Muscle of arm (tissue), 12 donors: ENCODE data around the gene VWDE. TPM values are rescaled to one million over a fixed set of nuclear protein-coding genes. Genes with fewer than 3 reads are reported as not detected.

Experiments
- DNase-seq: peaks from one replicate; pipeline ENCODE4 v3.0.0-alpha.2; 2013
- polyA plus RNA-seq, 12 donors: library from polyadenylated mRNA; unstranded; fragments of 120-200 nt; gene quantifications; one replicate each; pipeline ENCODE4 v1.2.1, GENCODE V29; 2013; ENCODE audit not compliant: insufficient read length in 12 of 12

VWDE gene
- polyA plus RNA-seq, 12 donors, result 0.98 to 4.9 (median 2.9) TPM; not detected in 1

GRCh38 chr7:12328888-12329770, 74.5 kb downstream of the VWDE start:
- DNase-seq, result no peak

- no peak for DNase-seq
These were observed 75.7 kb downstream of the VWDE start for GRCh38 chr7:12327922-12328321.

- DNase-seq, result no peak
These were observed 78.0 kb downstream of the VWDE start for GRCh38 chr7:12325646-12326045.

DNA sequence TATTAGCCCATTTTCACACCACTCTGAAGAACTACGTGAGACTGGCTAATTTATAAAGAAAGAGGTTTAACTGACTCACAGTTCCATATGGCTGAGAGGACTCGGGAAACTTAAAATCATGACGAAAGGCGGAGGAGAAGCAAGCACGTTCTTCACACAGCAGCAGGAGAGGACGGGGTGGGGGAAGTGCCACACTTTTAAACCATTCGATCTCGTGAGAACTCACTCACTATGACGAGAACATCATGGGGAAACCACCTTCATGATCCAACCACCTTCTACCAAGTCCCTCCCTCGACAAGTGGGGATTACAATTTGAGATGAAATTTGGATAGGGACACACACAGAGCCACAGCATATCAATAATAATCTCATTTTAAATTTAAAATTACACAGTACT, 80.2 kb downstream of the VWDE start:
- DNase-seq, result no peak

- DNase-seq, result no peak
These were observed 80.8 kb downstream of the VWDE start for GRCh38 chr7:12322903-12323300.

DNA sequence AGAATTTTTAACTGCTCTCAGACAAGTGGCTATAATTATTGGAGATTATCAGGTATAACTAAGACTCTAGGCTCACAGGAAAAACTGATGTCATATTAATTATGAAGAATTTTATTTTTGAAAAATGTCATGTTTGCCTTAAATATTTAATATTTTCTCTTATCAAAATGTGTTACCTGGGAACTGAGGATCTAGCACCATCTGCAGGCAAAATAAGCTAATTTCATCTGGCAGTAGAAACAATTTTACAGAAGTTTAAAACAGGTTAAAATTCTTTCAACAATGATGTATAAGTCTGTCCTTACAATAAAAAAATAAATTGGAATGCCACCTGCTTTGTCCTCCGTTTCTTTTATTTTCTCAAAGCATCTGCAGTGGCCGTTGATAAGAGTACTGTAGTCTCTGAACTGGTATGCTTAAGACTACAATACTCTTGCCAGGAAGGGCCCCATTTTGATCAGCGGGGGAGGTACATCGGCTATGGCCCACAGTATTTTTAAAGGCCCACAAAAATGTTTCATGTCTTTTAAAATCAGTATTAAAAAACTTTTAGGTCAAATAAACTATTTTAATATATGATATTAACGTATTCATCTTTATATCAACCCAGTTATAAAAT, 81.3 kb downstream of the VWDE start:
- DNase-seq, result peak; percentile 13

GRCh38 chr7:12320987-12321647, 82.5 kb downstream of the VWDE start:
- DNase-seq, result no peak

- no peak for DNase-seq
These were observed 83.3 kb downstream of the VWDE start for GRCh38 chr7:12320241-12320986.

GRCh38 chr7:12317675-12318074, 86.0 kb downstream of the VWDE start:
- no peak for DNase-seq

DNA sequence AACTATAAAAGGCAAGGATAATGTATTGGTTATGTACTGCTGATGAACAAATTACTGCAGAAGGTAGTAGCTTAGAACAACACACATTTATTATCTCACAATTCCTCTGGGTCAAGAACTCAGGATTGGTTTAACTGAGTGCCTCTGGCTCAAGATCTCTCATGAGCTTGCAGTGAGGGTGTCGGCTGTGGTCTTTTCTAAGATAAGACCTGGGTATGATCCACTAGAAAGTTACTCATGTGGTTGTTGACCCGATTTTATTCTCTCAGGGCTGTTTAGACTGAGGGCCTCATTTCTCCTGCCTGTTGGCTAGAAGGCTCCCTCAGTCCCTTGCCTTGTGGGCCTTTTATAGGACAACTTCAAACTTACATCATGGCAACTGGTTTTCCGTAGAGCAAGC, 86.7 kb downstream of the VWDE start:
- no peak for DNase-seq

DNA sequence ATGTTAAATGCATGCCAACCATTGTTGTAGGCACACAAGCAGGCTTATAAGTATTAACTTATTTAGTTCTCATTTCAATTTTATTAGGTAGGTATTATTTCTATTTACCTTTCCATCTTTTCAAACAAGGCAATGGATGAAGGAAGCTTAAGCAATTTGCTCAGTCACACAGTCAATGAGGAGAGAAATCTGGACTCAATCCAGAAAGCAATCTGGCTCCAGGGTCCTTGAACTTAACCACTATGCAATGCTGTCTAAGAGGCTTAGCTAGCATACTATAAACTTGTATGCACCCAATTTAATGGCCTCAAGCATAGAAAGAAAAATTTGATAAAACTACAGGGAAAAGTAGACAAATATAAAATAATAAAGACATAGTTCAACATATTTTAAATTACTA, 88.6 kb downstream of the VWDE start:
- no peak for DNase-seq

DNA sequence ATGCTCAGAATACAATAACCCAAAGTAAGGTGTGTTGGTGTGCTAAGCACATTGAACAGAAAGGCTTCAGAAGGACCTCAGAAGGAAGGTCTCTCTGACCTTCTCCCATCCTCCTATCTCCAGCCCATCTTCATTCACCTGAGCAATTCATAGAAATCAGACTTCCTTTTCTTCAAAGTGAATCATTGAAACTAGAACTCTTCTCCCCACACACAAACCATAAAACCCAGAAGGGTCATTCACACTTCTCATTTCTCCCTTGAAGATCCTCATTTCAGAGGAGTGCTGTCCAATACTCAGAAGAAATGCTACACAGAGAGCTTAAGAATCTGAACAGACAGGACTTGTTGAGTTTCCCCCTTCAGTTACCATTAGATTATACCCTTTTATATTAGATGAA, 89.5 kb downstream of the VWDE start:
- DNase-seq, result no peak

- no peak for DNase-seq
These were observed 98.2 kb downstream of the VWDE start for GRCh38 chr7:12305502-12305901.

- DNase-seq, result no peak
These were observed 100.2 kb downstream of the VWDE start for GRCh38 chr7:12303495-12303894.

GRCh38 chr7:12303062-12303461, 100.6 kb downstream of the VWDE start:
- DNase-seq, result no peak

DNA sequence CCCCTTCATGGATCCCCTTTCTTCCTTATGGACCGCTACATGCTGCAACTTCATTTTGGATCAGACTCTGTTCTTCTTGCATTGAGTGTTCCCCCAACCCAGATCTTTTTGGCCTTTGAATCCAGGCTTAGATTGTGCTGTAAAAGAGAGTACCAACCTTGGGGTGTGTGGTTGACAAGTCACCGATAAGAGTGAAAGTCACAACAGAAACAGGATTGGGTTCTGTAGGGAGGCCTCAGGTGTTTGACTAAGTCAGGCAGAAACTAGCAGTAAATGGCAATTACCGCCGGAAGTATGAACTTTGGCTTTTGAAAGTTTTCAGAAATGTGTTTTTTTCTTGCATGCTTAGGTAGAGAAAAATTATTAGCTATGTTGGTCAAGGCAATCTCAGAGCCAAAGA, 103.2 kb downstream of the VWDE start:
- DNase-seq, result no peak

DNA sequence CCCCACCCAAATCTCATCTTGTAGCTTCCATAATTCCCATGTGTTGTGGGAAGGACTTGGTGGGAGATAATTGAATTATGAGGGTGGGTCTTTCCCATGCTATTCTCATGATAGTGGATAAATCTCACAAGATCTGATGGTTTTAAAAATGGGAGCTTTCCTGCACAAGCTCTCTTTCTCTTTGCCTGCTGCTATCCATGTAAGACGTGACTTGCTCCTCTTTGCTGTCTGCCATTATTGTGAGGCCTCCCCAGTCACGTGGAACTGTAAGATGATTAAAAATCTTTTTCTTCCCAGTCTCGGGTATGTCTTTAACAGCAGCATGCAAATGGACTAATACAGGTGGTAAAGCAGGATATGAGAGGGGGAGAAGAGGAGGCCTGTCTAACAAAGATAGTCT, 104.3 kb downstream of the VWDE start:
- DNase-seq, result no peak

GRCh38 chr7:12297283-12298108, 106.2 kb downstream of the VWDE start:
- no peak for DNase-seq

- DNase-seq, result no peak
These were observed 107.6 kb downstream of the VWDE start for GRCh38 chr7:12296051-12296570.

DNA sequence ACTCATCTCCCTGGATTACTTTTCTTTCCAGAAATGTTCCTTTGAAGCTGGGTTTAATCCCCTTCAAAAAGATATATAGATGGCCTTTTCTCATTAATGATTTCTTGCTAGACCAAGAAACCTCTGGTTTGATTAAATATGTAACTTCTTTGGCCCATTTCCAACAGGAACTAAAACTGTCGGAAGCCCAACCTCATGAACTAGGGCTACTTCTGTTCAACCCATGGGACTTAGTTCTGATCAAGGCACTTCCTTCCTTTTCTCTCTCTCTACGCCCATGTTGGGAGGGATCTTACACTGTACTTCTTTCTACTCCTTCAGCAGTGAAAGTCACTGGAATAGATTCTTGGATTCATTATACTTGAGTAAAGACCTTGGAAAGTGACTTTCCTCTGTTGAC, 109.0 kb downstream of the VWDE start:
- DNase-seq, result no peak

DNA sequence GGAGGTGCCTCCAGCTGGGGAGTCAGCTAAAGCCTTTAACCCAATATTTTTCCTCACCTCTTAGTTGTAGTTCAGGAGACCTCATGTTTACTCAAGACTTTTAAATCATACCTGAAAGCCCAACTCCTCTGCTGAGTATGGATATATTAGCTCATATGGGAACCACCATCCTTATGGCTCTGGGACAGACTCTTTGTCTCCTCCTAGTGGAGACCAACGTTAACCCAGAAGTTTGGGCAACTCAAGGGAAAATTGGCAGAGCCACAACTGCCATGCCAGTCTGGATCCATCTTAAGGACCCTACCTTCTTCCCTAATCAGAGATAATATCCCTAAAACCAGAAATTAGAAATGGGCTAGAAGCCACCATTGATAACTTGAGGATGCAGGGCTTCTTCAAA, 111.8 kb downstream of the VWDE start:
- no peak for DNase-seq
